ENCODE data around the gene PRKCG. TPM values are rescaled to one million over a fixed set of nuclear protein-coding genes. Genes with fewer than 3 reads are reported as not detected.

PRKCG gene
- total and polyA plus RNA-seq, 2 experiments from 2014 or later: 0.18 TPM; not detected in 1

DNA sequence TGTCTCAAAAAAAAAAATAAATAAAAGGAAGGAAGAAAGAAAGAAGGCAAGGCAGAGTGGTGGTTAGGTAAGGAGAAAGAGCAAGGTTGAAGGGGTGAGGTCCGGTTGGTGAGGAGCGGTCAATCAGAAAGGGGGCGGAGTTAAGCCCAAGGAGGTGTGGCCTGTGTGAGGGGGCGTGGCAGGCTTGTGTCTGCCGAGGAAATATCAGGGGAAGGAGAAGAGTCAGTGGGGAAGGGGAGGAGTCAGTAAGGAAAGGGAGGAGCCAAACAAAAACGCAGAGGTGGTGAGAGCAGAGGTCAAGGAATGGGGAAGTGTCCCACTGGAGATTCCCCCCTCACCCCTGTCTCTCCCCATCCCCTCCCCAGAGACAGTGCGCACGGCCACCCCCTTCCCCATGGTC is 33.0 kb downstream of the PRKCG start:
- Histone ChIP-seq H2AFZ (no peak overlapping the region), H3K9me2 (replicated peaks; ENCODE audit: insufficient read depth) (no peaks in the 10 kb centered on the region), H3K36me3 (replicated peaks; ENCODE audit: insufficient read depth, low read depth) (no peaks in the 10 kb centered on the region), H3K9me3 (ENCODE audit: low read depth) (no peaks in the 10 kb centered on the region), H4K20me1 (ENCODE audit: insufficient read depth, poor library complexity, severe bottlenecking) (no peaks in the 10 kb centered on the region), H3K27me3 (peaks cover 26% of the 10 kb centered on the region), H3K79me2 (no peaks in the 10 kb centered on the region), H3K4me3 (no peak overlapping the region), H3K27ac (no peak overlapping the region), H3K4me1 (ENCODE audit: insufficient read depth) (no peaks in the 10 kb centered on the region), H3K4me2 (no peak overlapping the region)
- WGBS (ENCODE audit: low lambda C conversion rate, missing lambda C conversion rate): 67% methylated on average over 6 of the region's 8 CpGs
- no peak for DNase-seq (ENCODE audit: low spot score)
- no peak for TF ChIP-seq EZH2phosphoT487 (IDR thresholded peaks at IDR 0.05; ENCODE audit: low read depth, severe bottlenecking, unreplicated experiment)
- TF ChIP-seq EZH2 (IDR thresholded peaks at IDR 0.05; ENCODE audit: borderline replicate concordance): no peak
- TF ChIP-seq, protein P1, sequence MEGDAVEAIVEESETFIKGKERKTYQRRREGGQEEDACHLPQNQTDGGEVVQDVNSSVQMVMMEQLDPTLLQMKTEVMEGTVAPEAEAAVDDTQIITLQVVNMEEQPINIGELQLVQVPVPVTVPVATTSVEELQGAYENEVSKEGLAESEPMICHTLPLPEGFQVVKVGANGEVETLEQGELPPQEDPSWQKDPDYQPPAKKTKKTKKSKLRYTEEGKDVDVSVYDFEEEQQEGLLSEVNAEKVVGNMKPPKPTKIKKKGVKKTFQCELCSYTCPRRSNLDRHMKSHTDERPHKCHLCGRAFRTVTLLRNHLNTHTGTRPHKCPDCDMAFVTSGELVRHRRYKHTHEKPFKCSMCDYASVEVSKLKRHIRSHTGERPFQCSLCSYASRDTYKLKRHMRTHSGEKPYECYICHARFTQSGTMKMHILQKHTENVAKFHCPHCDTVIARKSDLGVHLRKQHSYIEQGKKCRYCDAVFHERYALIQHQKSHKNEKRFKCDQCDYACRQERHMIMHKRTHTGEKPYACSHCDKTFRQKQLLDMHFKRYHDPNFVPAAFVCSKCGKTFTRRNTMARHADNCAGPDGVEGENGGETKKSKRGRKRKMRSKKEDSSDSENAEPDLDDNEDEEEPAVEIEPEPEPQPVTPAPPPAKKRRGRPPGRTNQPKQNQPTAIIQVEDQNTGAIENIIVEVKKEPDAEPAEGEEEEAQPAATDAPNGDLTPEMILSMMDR (IDR thresholded peaks at IDR 0.05; ENCODE audit: poor library complexity): no peak

GRCh38 chr19:53916004-53916403 is 34.0 kb downstream of the PRKCG start:
- H3K27me3 ChIP-seq: peaks cover 16% of the 10 kb centered on the region
- H3K9me3 ChIP-seq (ENCODE audit: low read depth): no peaks in the 10 kb centered on the region
- no peaks in the 10 kb centered on the region for H3K9me2 ChIP-seq (replicated peaks; ENCODE audit: insufficient read depth)
- H3K4me3 ChIP-seq: no peak overlapping the region
- no peak overlapping the region for H3K27ac ChIP-seq
- H3K36me3 ChIP-seq (replicated peaks; ENCODE audit: insufficient read depth, low read depth): no peaks in the 10 kb centered on the region
- WGBS (ENCODE audit: low lambda C conversion rate, missing lambda C conversion rate): 86% methylated on average over 6 of the region's 6 CpGs
- H3K4me1 ChIP-seq (ENCODE audit: insufficient read depth): no peaks in the 10 kb centered on the region
- TF ChIP-seq EZH2 (IDR thresholded peaks at IDR 0.05; ENCODE audit: borderline replicate concordance) (no peak), EZH2phosphoT487 (IDR thresholded peaks at IDR 0.05; ENCODE audit: low read depth, severe bottlenecking, unreplicated experiment) (no peak)
- TF ChIP-seq, protein P1 (IDR thresholded peaks at IDR 0.05; ENCODE audit: poor library complexity): no peak
- no peak overlapping the region for H2AFZ ChIP-seq
- DNase-seq (ENCODE audit: low spot score): no peak
- no peaks in the 10 kb centered on the region for H3K79me2 ChIP-seq
- no peaks in the 10 kb centered on the region for H4K20me1 ChIP-seq (ENCODE audit: insufficient read depth, poor library complexity, severe bottlenecking)
- H3K4me2 ChIP-seq: no peak overlapping the region

DNA sequence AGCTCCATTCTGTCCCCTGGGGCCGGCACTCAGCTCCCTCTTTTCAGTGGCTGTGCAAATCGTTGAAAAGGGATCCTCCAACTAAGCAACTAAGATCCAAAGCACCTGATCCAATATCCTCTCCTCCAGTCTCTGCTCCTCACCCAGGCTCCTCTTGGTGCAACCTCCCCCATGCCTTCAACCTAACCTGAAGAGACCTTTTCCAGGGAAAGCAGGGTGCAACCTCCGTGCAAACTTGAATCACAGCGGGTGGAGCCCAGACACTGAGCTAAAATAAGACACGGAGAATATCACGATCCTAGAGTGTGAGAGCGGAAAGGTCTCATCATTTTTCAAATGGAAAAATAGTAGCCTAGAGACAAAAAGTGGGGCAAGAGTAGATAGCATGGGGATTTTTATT is 35.4 kb downstream of the PRKCG start:
- no peaks in the 10 kb centered on the region for H3K9me3 ChIP-seq (ENCODE audit: low read depth)
- no peak overlapping the region for H3K4me3 ChIP-seq
- no peaks in the 10 kb centered on the region for H3K9me2 ChIP-seq (replicated peaks; ENCODE audit: insufficient read depth)
- no peak overlapping the region for H3K4me2 ChIP-seq
- 89% methylated on average over 7 of the region's 7 CpGs for WGBS (ENCODE audit: low lambda C conversion rate, missing lambda C conversion rate)
- H3K27me3 ChIP-seq: peaks cover 3% of the 10 kb centered on the region
- H2AFZ ChIP-seq: no peak overlapping the region
- H4K20me1 ChIP-seq (ENCODE audit: insufficient read depth, poor library complexity, severe bottlenecking): no peaks in the 10 kb centered on the region
- no peaks in the 10 kb centered on the region for H3K79me2 ChIP-seq
- H3K4me1 ChIP-seq (ENCODE audit: insufficient read depth): no peaks in the 10 kb centered on the region
- DNase-seq (ENCODE audit: low spot score): no peak
- no peak overlapping the region for H3K27ac ChIP-seq
- TF ChIP-seq EZH2 (IDR thresholded peaks at IDR 0.05; ENCODE audit: borderline replicate concordance) (no peak), EZH2phosphoT487 (IDR thresholded peaks at IDR 0.05; ENCODE audit: low read depth, severe bottlenecking, unreplicated experiment) (no peak)
- TF ChIP-seq, protein P1 (IDR thresholded peaks at IDR 0.05; ENCODE audit: poor library complexity): no peak
- H3K36me3 ChIP-seq (replicated peaks; ENCODE audit: insufficient read depth, low read depth): no peaks in the 10 kb centered on the region

GRCh38 chr19:53927739-53928138 is 45.7 kb downstream of the PRKCG start:
- peak; percentile 86 for DNase-seq (ENCODE audit: low spot score)
- Histone ChIP-seq H3K9me3 (ENCODE audit: low read depth) (no peaks in the 10 kb centered on the region), H2AFZ (no peak overlapping the region), H3K79me2 (no peaks in the 10 kb centered on the region), H3K4me1 (ENCODE audit: insufficient read depth) (no peaks in the 10 kb centered on the region), H3K27ac (no peak overlapping the region), H3K4me2 (no peak overlapping the region), H3K9me2 (replicated peaks; ENCODE audit: insufficient read depth) (no peaks in the 10 kb centered on the region), H4K20me1 (ENCODE audit: insufficient read depth, poor library complexity, severe bottlenecking) (no peaks in the 10 kb centered on the region), H3K36me3 (replicated peaks; ENCODE audit: insufficient read depth, low read depth) (no peaks in the 10 kb centered on the region), H3K4me3 (no peak overlapping the region), H3K27me3 (no peaks in the 10 kb centered on the region)
- TF ChIP-seq EZH2 (IDR thresholded peaks at IDR 0.05; ENCODE audit: borderline replicate concordance) (no peak), EZH2phosphoT487 (IDR thresholded peaks at IDR 0.05; ENCODE audit: low read depth, severe bottlenecking, unreplicated experiment) (no peak)
- TF ChIP-seq, protein P1 (IDR thresholded peaks at IDR 0.05; ENCODE audit: poor library complexity): no peak
- WGBS (ENCODE audit: low lambda C conversion rate, missing lambda C conversion rate): 37% methylated on average over 8 of the region's 8 CpGs

Measured in hepatocyte (in vitro differentiated cells).